A549 (cell line): ENCODE data around the gene SRSF12.

ENCODE experiments used
- CHD4 ChIP-seq: fragments of 200-600 bp; sonication (generic); IDR thresholded peaks from 2 replicates; pipeline ENCODE4 v1.6.1; 2016; ENCODE audit warnings: antibody characterized with exemption, mild to moderate bottlenecking, borderline replicate concordance
- FOSL2 ChIP-seq, 2 experiments: fragments of 450-650 bp in 1 of 2; fragments of >200 bp in 1 of 2; sonication (Bioruptor Twin) in 1 of 2; formaldehyde crosslinking; IDR thresholded peaks; 2 replicates each; pipeline versions ENCODE4 v1.5.0 to v1.6.1; 2016 to 2020; ENCODE audit warnings: mild to moderate bottlenecking in 1 of 2, moderate library complexity in 1 of 2
- JUNB ChIP-seq: fragments of >200 bp; sonication (Bioruptor Twin); formaldehyde crosslinking; IDR thresholded peaks from 2 replicates; pipeline ENCODE4 v1.6.1; 2016
- MAFK ChIP-seq: fragments of 450-650 bp; IDR thresholded peaks from 2 replicates; pipeline ENCODE4 v1.6.1; 2014; ENCODE audit not compliant: partially characterized antibody
- MAZ ChIP-seq: fragments of 150-350 bp; IDR thresholded peaks from 2 replicates; pipeline ENCODE4 v1.6.1; 2014; ENCODE audit warnings: antibody characterized with exemption, low read depth, low read length, borderline replicate concordance
- MYC ChIP-seq: IDR thresholded peaks from 2 replicates; pipeline ENCODE4 v1.6.1; 2012; ENCODE audit warnings: mild to moderate bottlenecking, inconsistent platforms, low read length, improper control_type of control experiment, borderline replicate concordance
- NR3C1 ChIP-seq: fragments of >200 bp; sonication (Bioruptor Twin); formaldehyde crosslinking; IDR thresholded peaks from 3 replicates; pipeline ENCODE4 v1.6.1; 2017
- POLR2A ChIP-seq: IDR thresholded peaks from 2 replicates; pipeline ENCODE4 v1.6.1; 2012; ENCODE audit warnings: mild to moderate bottlenecking, low read length
- SREBF2 ChIP-seq: fragments of 450-650 bp; IDR thresholded peaks from 2 replicates; pipeline ENCODE4 v1.6.1; 2014; ENCODE audit warnings: mild to moderate bottlenecking, moderate library complexity
- ZFP36 ChIP-seq: fragments of 450-650 bp; IDR thresholded peaks from 2 replicates; pipeline ENCODE4 v1.6.1; 2014; ENCODE audit warnings: borderline replicate concordance; ENCODE audit not compliant: partially characterized antibody
- TF ChIP-seq, protein P1 (sequence below): IDR thresholded peaks from 2 replicates; pipeline ENCODE4 v1.6.1; 2012
- TF ChIP-seq, protein P2 (sequence below): fragments of >200 bp; sonication (Bioruptor Twin); formaldehyde crosslinking; IDR thresholded peaks from 3 replicates; pipeline ENCODE4 v1.5.1; 2016
- TF ChIP-seq, protein P3 (sequence below): fragments of 200-600 bp; sonication (generic); IDR thresholded peaks from 2 replicates; pipeline ENCODE4 v1.6.1; 2016; ENCODE audit warnings: antibody characterized with exemption, mild to moderate bottlenecking, moderate library complexity
- TF ChIP-seq, protein P4 (sequence below): fragments of 250-450 bp; sonication (Bioruptor Pico); IDR thresholded peaks from 2 replicates; pipeline ENCODE4 v1.5.0; 2020; ENCODE audit warnings: low read depth, mild to moderate bottlenecking, moderate library complexity

DNA sequence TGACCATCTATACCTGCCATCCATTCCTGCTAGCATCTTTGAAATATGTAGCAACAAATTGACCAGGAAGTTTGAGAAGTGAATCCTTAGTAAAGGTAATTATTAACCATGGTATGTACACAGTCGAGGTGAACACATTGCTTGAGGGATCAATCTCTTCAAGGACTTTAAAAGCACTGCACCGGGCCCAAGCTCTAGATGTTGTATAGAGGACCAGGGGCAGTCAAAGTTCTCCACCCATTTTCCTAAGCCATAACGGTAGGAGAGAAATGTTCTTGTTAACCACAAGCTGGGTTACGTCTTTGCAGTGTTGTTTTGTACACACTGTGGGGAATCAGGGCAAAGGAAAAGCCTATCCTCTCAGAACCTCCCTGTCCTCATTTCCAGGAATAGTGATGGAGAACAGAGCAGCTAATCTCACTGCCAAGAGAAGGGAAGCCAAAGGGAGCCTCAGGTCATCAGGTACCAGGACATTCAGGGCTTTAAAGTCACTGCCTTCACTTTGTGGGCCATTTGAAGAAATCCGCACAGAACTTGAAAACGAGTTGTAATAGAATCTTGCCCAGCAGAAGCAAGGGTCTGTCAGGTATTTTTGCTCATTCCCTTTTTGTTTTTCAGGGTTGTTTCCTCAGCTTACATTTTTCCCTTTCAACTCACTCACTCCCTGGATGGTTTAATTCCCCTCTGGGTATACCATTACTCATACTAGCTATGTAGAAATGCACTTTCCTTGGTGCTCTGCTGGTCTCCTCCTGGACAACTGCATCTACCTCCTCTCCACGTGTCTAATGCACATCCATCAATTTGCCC is 22.7 kb upstream of the SRSF12 start:
- TF ChIP-seq, protein P1, sequence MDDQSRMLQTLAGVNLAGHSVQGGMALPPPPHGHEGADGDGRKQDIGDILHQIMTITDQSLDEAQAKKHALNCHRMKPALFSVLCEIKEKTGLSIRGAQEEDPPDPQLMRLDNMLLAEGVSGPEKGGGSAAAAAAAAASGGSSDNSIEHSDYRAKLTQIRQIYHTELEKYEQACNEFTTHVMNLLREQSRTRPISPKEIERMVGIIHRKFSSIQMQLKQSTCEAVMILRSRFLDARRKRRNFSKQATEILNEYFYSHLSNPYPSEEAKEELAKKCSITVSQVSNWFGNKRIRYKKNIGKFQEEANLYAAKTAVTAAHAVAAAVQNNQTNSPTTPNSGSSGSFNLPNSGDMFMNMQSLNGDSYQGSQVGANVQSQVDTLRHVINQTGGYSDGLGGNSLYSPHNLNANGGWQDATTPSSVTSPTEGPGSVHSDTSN: no peak
- TF ChIP-seq, protein P2, sequence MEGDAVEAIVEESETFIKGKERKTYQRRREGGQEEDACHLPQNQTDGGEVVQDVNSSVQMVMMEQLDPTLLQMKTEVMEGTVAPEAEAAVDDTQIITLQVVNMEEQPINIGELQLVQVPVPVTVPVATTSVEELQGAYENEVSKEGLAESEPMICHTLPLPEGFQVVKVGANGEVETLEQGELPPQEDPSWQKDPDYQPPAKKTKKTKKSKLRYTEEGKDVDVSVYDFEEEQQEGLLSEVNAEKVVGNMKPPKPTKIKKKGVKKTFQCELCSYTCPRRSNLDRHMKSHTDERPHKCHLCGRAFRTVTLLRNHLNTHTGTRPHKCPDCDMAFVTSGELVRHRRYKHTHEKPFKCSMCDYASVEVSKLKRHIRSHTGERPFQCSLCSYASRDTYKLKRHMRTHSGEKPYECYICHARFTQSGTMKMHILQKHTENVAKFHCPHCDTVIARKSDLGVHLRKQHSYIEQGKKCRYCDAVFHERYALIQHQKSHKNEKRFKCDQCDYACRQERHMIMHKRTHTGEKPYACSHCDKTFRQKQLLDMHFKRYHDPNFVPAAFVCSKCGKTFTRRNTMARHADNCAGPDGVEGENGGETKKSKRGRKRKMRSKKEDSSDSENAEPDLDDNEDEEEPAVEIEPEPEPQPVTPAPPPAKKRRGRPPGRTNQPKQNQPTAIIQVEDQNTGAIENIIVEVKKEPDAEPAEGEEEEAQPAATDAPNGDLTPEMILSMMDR: no peak
- TF ChIP-seq SREBF2 (no peak), MAFK (no peak), MAZ (no peak), MYC (no peak), POLR2A (no peak), ZFP36 (no peak), FOSL2 (IDR thresholded peaks at IDR 0.05) (no peak), FOSL2 (CRISPR knock-in tag; IDR thresholded peaks at IDR 0.05) (no peak), CHD4 (no peak), NR3C1 (no peak), JUNB (no peak)
- TF ChIP-seq, protein P3, sequence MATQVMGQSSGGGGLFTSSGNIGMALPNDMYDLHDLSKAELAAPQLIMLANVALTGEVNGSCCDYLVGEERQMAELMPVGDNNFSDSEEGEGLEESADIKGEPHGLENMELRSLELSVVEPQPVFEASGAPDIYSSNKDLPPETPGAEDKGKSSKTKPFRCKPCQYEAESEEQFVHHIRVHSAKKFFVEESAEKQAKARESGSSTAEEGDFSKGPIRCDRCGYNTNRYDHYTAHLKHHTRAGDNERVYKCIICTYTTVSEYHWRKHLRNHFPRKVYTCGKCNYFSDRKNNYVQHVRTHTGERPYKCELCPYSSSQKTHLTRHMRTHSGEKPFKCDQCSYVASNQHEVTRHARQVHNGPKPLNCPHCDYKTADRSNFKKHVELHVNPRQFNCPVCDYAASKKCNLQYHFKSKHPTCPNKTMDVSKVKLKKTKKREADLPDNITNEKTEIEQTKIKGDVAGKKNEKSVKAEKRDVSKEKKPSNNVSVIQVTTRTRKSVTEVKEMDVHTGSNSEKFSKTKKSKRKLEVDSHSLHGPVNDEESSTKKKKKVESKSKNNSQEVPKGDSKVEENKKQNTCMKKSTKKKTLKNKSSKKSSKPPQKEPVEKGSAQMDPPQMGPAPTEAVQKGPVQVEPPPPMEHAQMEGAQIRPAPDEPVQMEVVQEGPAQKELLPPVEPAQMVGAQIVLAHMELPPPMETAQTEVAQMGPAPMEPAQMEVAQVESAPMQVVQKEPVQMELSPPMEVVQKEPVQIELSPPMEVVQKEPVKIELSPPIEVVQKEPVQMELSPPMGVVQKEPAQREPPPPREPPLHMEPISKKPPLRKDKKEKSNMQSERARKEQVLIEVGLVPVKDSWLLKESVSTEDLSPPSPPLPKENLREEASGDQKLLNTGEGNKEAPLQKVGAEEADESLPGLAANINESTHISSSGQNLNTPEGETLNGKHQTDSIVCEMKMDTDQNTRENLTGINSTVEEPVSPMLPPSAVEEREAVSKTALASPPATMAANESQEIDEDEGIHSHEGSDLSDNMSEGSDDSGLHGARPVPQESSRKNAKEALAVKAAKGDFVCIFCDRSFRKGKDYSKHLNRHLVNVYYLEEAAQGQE: no peak
- TF ChIP-seq, protein P4, sequence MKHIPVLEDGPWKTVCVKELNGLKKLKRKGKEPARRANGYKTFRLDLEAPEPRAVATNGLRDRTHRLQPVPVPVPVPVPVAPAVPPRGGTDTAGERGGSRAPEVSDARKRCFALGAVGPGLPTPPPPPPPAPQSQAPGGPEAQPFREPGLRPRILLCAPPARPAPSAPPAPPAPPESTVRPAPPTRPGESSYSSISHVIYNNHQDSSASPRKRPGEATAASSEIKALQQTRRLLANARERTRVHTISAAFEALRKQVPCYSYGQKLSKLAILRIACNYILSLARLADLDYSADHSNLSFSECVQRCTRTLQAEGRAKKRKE (CRISPR knock-in tag): no peak
